ENCODE measurements around the gene PSMC3.

The PSMC3 gene

GRCh38 chr11:47387944-47388696, 38.1 kb downstream of the PSMC3 start:
- TF ChIP-seq CTCF (IDR thresholded peaks at IDR 0.05; ENCODE audit: low read depth, low read length), result no peak
- in situ Hi-C loops (cut with HindIII; ENCODE audit: low sequenced_read_pairs), result no loop called here
- no peak for DNase-seq (ENCODE audit: low read depth, low spot score)
- H3K4me3 ChIP-seq (ENCODE audit: low read depth, low read length), result no peak overlapping the region

DNA sequence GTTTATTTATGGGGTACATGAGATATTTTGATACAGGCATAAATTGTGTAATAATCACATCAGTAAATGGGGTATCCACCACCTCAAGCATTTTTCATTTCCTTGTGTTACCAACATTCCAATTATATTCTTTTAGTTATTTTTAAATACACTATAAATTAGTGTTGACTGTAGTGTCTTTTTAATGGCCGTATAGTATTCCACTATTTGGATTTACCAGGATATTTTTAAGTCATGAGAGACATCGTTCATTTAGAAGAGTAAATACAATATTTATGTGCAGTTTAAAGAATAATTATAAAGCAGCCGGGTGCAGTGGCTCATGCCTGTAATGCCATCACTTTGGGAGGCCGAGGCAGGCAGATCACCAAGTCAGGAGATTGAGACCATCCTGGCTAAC, 41.7 kb downstream of the PSMC3 start:
- H3K4me3 ChIP-seq (ENCODE audit: low read depth, low read length), result no peak overlapping the region
- in situ Hi-C loops (cut with HindIII; ENCODE audit: low sequenced_read_pairs), result no loop called here
- no peak for TF ChIP-seq CTCF (IDR thresholded peaks at IDR 0.05; ENCODE audit: low read depth, low read length)
- no peak for DNase-seq (ENCODE audit: low read depth, low spot score)

DNA sequence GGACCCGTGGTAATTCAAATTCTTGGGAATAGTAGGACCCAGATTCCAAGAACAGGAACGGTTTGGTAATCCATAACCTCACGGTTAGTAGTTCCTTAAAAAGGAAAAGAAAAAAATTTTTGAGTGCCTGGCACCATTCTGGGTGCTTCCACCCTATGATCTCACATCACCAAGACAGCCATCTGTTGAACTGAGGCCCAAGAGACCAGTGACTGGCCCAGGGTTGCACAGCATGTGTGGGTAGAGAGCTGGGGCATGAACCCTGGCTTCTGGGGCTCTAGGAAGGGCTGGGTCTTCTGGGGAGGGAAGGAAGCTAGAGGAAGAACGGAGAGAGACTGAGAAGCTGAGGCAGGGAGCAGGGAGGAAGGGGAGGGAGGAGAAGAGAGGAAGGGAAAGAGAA, 43.2 kb downstream of the PSMC3 start:
- in situ Hi-C loops (cut with HindIII; ENCODE audit: low sequenced_read_pairs), result no loop called here
- H3K4me3 ChIP-seq (ENCODE audit: low read depth, low read length), result no peak overlapping the region
- DNase-seq (ENCODE audit: low read depth, low spot score), result no peak
- no peak for TF ChIP-seq CTCF (IDR thresholded peaks at IDR 0.05; ENCODE audit: low read depth, low read length)

- TF ChIP-seq CTCF (IDR thresholded peaks at IDR 0.05; ENCODE audit: low read depth, low read length), result no peak
- H3K4me3 ChIP-seq (ENCODE audit: low read depth, low read length), result no peak overlapping the region
- no peak for DNase-seq (ENCODE audit: low read depth, low spot score)
- in situ Hi-C loops (cut with HindIII; ENCODE audit: low sequenced_read_pairs), result no loop called here
Observed at GRCh38 chr11:47380078-47380477, 46.2 kb downstream of the PSMC3 start.

GRCh38 chr11:47379317-47379716, 46.9 kb downstream of the PSMC3 start:
- in situ Hi-C loops (cut with HindIII; ENCODE audit: low sequenced_read_pairs), result no loop called here
- TF ChIP-seq CTCF (IDR thresholded peaks at IDR 0.05; ENCODE audit: low read depth, low read length), result no peak
- no peak overlapping the region for H3K4me3 ChIP-seq (ENCODE audit: low read depth, low read length)
- no peak for DNase-seq (ENCODE audit: low read depth, low spot score)

- no peak for DNase-seq (ENCODE audit: low read depth, low spot score)
- no peak for TF ChIP-seq CTCF (IDR thresholded peaks at IDR 0.05; ENCODE audit: low read depth, low read length)
- in situ Hi-C loops (cut with HindIII; ENCODE audit: low sequenced_read_pairs), result no loop called here
- no peak overlapping the region for H3K4me3 ChIP-seq (ENCODE audit: low read depth, low read length)
Observed at GRCh38 chr11:47378836-47379170, 47.4 kb downstream of the PSMC3 start.

Data from astrocyte of the spinal cord (primary cell).